Gastrocnemius medialis (tissue), 4 donors: ENCODE data around the gene CRK. TPM values are rescaled to one million over a fixed set of nuclear protein-coding genes. Genes with fewer than 3 reads are reported as not detected.

Source experiments
- ATAC-seq, 2 donors: fragments of 150-250 bp; one replicate each; pipeline ENCODE4 v1.9.1; 2016
- DNase-seq, 2 donors: peaks; one replicate each; pipeline ENCODE4 v3.0.0-alpha.2; 2019
- H3K27ac ChIP-seq, 4 donors: fragments of 200-600 bp; sonication (generic); 1 replicate in 1 of 4; 2 replicates in 3 of 4; pipeline ENCODE4 v1.5.1; 2016 to 2018; ENCODE audit warnings: mild to moderate bottlenecking in 2 of 4, moderate library complexity in 1 of 4
- H3K27me3 ChIP-seq, 3 donors: fragments of 200-600 bp; sonication (generic) in 2 of 3; 1 replicate in 1 of 3; 2 replicates in 2 of 3; pipeline versions ENCODE4 v1.5.1 to v1.6.0; 2016 to 2019; ENCODE audit warnings: mild to moderate bottlenecking in 1 of 3, moderate library complexity in 1 of 3
- H3K36me3 ChIP-seq, 2 donors: fragments of 200-600 bp; sonication (generic) in 1 of 2; one replicate each; pipeline ENCODE4 v1.5.1; 2017 to 2018
- H3K4me1 ChIP-seq, 2 donors: fragments of 200-600 bp; sonication (generic) in 1 of 2; one replicate each; pipeline ENCODE4 v1.5.1; 2016 to 2017; ENCODE audit warnings: mild to moderate bottlenecking in 2 of 2
- H3K4me3 ChIP-seq, 4 donors: fragments of 200-600 bp; sonication (generic) in 3 of 4; 1 replicate in 1 of 4; 2 replicates in 3 of 4; pipeline ENCODE4 v1.5.1; 2016 to 2019; ENCODE audit warnings: mild to moderate bottlenecking in 2 of 4
- H3K9me3 ChIP-seq, 3 donors: fragments of 200-600 bp; sonication (generic) in 2 of 3; 1 replicate in 1 of 3; 2 replicates in 2 of 3; pipeline ENCODE4 v1.5.1; 2016 to 2019
- POLR2A ChIP-seq, 2 donors: fragments of 450-650 bp; IDR thresholded peaks; one replicate each; pipeline ENCODE4 v1.6.1; 2017; ENCODE audit warnings: antibody characterized with exemption in 2 of 2, mild to moderate bottlenecking in 2 of 2, moderate library complexity in 2 of 2
- in situ Hi-C, 4 donors: fragments of 200-750 bp; cut with MboI; loops; one replicate each; pipeline versions ENCODE4 v1.15.0 to v1.8.0; 2017; ENCODE audit warnings: low sequenced_read_pairs in 4 of 4
- intact Hi-C: fragments of 100-400 bp; cut with DNase I; formaldehyde crosslinking; loops from one replicate; pipeline ENCODE4 v1.15.1; 2023; ENCODE audit warnings: low total_unique reads
- total RNA-seq, 4 donors: library from RNA; depleted of rRNA; stranded (reverse); fragments of >200 nt; gene quantifications; one replicate each; pipeline versions ENCODE4 v1.1.0 to v1.2.3, GENCODE V29; 2016
- TF ChIP-seq, protein P1 (sequence below), 5 experiments: fragments of 450-650 bp in 3 of 5; fragments of 200-600 bp in 2 of 5; sonication (generic) in 2 of 5; IDR thresholded peaks in 4 of 5; conservative IDR thresholded peaks in 1 of 5; 1 replicate in 4 of 5; 2 replicates in 1 of 5; pipeline ENCODE4 v1.5.1; 2016 to 2019; ENCODE audit warnings: antibody characterized with exemption in 5 of 5, mild to moderate bottlenecking in 3 of 5, moderate library complexity in 3 of 5

Gene CRK
- total RNA-seq, 4 donors from 2014 or later, result 48.6 to 64.6 (median 56.7) TPM

GRCh38 chr17:1442187-1442586 is 13.8 kb downstream of the CRK start:
- no peaks in the 10 kb centered on the region for H3K9me3 ChIP-seq
- in situ Hi-C loops, result no loop called here
- H3K27ac ChIP-seq, result no peak overlapping the region
- no peaks in the 10 kb centered on the region for H3K36me3 ChIP-seq
- H3K4me3 ChIP-seq, result no peak overlapping the region
- TF ChIP-seq, protein P1, sequence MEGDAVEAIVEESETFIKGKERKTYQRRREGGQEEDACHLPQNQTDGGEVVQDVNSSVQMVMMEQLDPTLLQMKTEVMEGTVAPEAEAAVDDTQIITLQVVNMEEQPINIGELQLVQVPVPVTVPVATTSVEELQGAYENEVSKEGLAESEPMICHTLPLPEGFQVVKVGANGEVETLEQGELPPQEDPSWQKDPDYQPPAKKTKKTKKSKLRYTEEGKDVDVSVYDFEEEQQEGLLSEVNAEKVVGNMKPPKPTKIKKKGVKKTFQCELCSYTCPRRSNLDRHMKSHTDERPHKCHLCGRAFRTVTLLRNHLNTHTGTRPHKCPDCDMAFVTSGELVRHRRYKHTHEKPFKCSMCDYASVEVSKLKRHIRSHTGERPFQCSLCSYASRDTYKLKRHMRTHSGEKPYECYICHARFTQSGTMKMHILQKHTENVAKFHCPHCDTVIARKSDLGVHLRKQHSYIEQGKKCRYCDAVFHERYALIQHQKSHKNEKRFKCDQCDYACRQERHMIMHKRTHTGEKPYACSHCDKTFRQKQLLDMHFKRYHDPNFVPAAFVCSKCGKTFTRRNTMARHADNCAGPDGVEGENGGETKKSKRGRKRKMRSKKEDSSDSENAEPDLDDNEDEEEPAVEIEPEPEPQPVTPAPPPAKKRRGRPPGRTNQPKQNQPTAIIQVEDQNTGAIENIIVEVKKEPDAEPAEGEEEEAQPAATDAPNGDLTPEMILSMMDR (IDR thresholded peaks at IDR 0.05 in 4 of 5, conservative IDR thresholded peaks at IDR 0.05 in 1 of 5), result no peak
- no peak for TF ChIP-seq POLR2A (IDR thresholded peaks at IDR 0.05)
- H3K4me1 ChIP-seq, result peaks cover 27 to 41% of the 10 kb centered on the region in 2 donors
- ATAC-seq (no peak), DNase-seq (no peak)
- no peaks in the 10 kb centered on the region for H3K27me3 ChIP-seq
- intact Hi-C loops, result no loop called here

GRCh38 chr17:1440921-1441320 is 15.1 kb downstream of the CRK start:
- Histone ChIP-seq H3K4me3 (no peak overlapping the region), H3K36me3 (peaks cover 0 to 11% of the 10 kb centered on the region in 2 donors), H3K9me3 (no peaks in the 10 kb centered on the region), H3K27me3 (no peaks in the 10 kb centered on the region), H3K4me1 (peaks cover 23 to 32% of the 10 kb centered on the region in 2 donors), H3K27ac (peak overlapping the region in 1 of 4 donors; percentile 12)
- TF ChIP-seq, protein P1 (IDR thresholded peaks at IDR 0.05 in 4 of 5, conservative IDR thresholded peaks at IDR 0.05 in 1 of 5), result no peak
- no peak for TF ChIP-seq POLR2A (IDR thresholded peaks at IDR 0.05)
- ATAC-seq (no peak), DNase-seq (no peak)
- in situ Hi-C loops (no loop called here), intact Hi-C loops (no loop called here)

DNA sequence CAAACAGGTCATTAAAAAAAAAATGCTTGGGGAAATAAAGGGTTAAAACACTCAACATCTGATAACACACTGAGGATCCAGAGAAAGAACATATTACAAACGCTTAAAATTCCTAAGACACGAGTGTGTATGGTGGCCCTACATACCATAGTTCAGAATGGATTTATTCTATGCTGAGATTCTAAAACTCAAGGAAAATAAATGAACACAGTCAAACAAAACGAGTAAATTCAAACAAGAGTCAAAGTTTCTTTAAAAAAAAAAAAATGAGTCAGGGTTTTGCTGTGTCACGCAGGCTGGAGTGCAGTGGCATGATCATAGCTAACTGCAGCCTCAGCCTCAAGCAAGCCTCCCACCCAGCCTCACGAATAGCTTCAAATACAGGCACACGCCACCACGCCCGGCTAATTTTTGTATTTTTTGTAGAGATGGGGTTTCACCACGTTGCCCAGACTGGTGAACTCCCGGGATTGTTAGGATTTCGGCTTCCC is 17.4 kb downstream of the CRK start:
- intact Hi-C loops (no loop called here), in situ Hi-C loops (no loop called here)
- TF ChIP-seq POLR2A (IDR thresholded peaks at IDR 0.05), result no peak
- TF ChIP-seq, protein P1 (IDR thresholded peaks at IDR 0.05 in 4 of 5, conservative IDR thresholded peaks at IDR 0.05 in 1 of 5), result no peak
- Histone ChIP-seq H3K9me3 (no peaks in the 10 kb centered on the region), H3K4me1 (peaks cover 15 to 24% of the 10 kb centered on the region in 2 donors), H3K4me3 (peak overlapping the region in 1 of 4 donors; percentile 4), H3K27ac (peak overlapping the region in 3 of 4 donors; percentile 52 to 73 (median 60)), H3K27me3 (no peaks in the 10 kb centered on the region), H3K36me3 (peaks cover 0 to 27% of the 10 kb centered on the region in 2 donors)
- no peak for DNase-seq
- peak in 1 of 2 donors; percentile 67 for ATAC-seq

DNA sequence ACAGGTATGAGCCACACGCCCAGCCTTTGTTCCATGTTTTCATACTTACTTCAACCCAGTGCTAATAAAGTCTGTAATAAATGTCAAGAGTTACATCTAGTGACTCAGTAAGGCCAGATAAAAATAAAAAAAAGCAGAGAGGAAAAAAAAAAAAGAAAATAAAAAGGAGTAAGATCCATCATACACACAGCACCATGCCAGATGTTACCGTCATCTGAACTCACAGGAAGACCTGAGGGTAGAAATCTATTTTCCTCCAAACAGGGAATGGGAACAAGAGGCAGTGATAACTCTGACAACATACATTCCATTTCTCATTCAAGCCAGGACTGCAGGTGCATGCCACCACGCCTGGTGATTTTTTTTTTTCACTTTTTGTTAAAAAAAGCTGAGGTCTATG is 20.7 kb downstream of the CRK start:
- Histone ChIP-seq H3K9me3 (no peaks in the 10 kb centered on the region), H3K36me3 (peaks cover 0 to 27% of the 10 kb centered on the region in 2 donors), H3K4me3 (no peak overlapping the region), H3K4me1 (peaks cover 31 to 41% of the 10 kb centered on the region in 2 donors), H3K27me3 (no peaks in the 10 kb centered on the region), H3K27ac (no peak overlapping the region)
- in situ Hi-C loops, result no loop called here
- DNase-seq (no peak), ATAC-seq (no peak)
- TF ChIP-seq POLR2A (IDR thresholded peaks at IDR 0.05), result no peak
- TF ChIP-seq, protein P1 (IDR thresholded peaks at IDR 0.05 in 4 of 5, conservative IDR thresholded peaks at IDR 0.05 in 1 of 5), result no peak
- intact Hi-C loops, result no loop called here

- Histone ChIP-seq H3K27ac (no peak overlapping the region), H3K27me3 (no peaks in the 10 kb centered on the region), H3K4me1 (peaks cover 30 to 41% of the 10 kb centered on the region in 2 donors), H3K4me3 (no peak overlapping the region), H3K9me3 (no peaks in the 10 kb centered on the region), H3K36me3 (peaks cover 0 to 27% of the 10 kb centered on the region in 2 donors)
- DNase-seq (no peak), ATAC-seq (no peak)
- TF ChIP-seq, protein P1 (IDR thresholded peaks at IDR 0.05 in 4 of 5, conservative IDR thresholded peaks at IDR 0.05 in 1 of 5), result no peak
- TF ChIP-seq POLR2A (IDR thresholded peaks at IDR 0.05), result no peak
- in situ Hi-C loops, result no loop called here
- intact Hi-C loops, result no loop called here
Measured at GRCh38 chr17:1434150-1434549, 21.9 kb downstream of the CRK start.
